ENCODE measurements around the gene LRP2.
A peak's percentile ranks its signal among the peaks of the same experiment; 100 is the strongest.

The LRP2 gene

DNA sequence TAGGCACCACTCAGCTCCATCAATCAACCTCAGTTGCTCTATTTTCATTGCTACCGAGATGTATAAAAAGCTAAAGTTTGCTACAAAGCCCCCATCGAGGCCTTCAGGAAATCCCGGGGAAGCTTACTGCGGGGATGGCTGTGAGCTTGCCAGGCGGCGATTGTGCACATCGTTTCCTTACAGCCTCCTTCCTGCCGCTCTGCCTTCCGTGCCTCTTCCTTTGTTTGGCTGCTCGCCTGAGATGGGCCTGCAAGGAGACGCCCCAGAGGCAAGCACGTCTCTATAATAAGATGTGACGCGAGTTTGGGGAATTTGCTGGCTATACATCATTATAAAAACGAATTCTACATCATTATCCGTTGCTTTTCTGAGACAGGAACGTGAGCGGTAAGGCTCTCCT is 251.4 kb downstream of the LRP2 start:
- Histone ChIP-seq H3K9ac (ENCODE audit: low read depth, low read length, poor library complexity, severe bottlenecking) (no peak overlapping the region), H3K9me3 (ENCODE audit: insufficient read depth, low read depth, low read length) (no peaks in the 10 kb centered on the region), H3K9me2 (replicated peaks; ENCODE audit: low read depth, low read length) (no peaks in the 10 kb centered on the region), H4K20me1 (ENCODE audit: insufficient read depth, low read length, poor library complexity, severe bottlenecking) (no peaks in the 10 kb centered on the region), H3K4me2 (ENCODE audit: low read depth, low read length, poor library complexity, severe bottlenecking) (no peak overlapping the region), H3K79me2 (ENCODE audit: insufficient read depth, low read length) (no peaks in the 10 kb centered on the region), H3K4me1 (ENCODE audit: insufficient read depth, low read length, poor library complexity, severe bottlenecking) (peaks cover 54% of the 10 kb centered on the region), H3F3A (ENCODE audit: low read depth) (peaks cover 12% of the 10 kb centered on the region), H3K36me3 (ENCODE audit: insufficient read depth, low read length) (no peaks in the 10 kb centered on the region), H2AFZ (ENCODE audit: low read length) (no peak overlapping the region), H3K27me3 (ENCODE audit: insufficient read depth, low read length, poor library complexity, severe bottlenecking) (no peaks in the 10 kb centered on the region), H3K4me3 (ENCODE audit: low read length, poor library complexity, severe bottlenecking) (no peak overlapping the region)
- TF ChIP-seq CTCF (conservative IDR thresholded peaks at IDR 0.05; ENCODE audit: low read length) = no peak
- TF ChIP-seq EZH2phosphoT487 (IDR thresholded peaks at IDR 0.05; ENCODE audit: borderline replicate concordance) = no peak

DNA sequence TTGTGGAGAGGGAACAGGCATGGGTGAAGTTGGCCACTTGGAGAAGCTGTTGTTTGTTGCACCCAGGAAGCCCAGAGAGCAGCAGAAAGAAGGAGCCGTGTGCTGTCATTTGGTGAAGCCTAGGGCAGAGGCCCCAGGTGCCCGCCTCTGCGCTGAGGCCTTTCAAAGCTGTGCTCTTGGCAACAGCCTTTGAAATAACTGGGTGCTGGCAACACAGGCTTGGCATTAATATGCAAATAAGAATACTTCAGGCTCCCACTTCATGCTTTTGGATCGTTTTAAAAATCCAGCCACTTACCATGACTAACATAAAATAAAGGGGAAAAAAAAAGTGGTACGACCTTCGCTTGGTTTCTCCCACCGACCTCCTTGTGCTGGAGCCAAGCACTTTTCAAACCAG is 251.9 kb downstream of the LRP2 start:
- peaks cover 54% of the 10 kb centered on the region for H3K4me1 ChIP-seq (ENCODE audit: insufficient read depth, low read length, poor library complexity, severe bottlenecking)
- no peak overlapping the region for H3K4me2 ChIP-seq (ENCODE audit: low read depth, low read length, poor library complexity, severe bottlenecking)

DNA sequence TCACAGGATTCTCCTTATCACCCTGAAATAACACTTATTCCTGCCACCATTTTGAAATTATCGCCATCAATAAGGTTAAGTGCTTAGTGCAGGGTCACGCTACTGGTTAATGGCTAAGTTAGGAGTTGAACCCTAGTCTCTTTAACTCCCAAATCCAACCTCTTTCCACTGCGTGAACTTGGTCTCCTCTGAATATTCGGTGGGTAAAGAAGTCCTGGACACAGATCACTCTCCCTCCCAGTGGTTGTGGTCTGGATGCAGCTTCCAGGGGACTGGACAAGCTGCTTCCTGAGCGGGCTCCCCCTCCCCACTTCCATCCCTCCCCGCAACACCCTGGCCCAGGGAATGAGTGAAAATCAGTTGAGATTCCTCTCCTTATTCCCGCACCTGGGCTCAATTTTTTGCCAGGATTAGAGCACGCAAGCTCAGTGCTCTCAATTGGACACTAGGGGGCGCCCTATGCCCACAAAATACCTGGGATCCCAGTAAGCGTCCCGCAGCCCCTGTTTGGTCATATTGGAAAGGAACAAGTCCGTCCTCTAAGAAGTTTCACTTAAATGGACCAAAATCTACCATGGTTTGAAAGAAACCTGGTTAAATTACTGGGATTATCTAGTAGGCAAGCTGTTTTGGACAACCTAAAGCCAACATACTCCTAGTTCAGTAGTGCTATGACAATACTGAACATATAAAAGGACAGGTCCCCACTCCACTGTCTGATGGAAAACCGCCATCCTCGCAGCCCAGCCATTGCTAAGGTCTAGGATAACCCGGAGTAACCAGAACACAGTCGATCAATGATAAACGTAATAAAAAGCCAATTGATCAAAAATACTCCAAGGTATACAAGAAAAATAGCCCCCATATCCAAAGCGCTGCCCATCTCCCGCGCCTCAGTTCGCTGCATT is 252.6 kb downstream of the LRP2 start:
- Histone ChIP-seq H2AFZ (ENCODE audit: low read length) (peak overlapping the region; percentile 79), H3K9ac (ENCODE audit: low read depth, low read length, poor library complexity, severe bottlenecking) (no peak overlapping the region), H3K27me3 (ENCODE audit: insufficient read depth, low read length, poor library complexity, severe bottlenecking) (no peaks in the 10 kb centered on the region), H3K36me3 (ENCODE audit: insufficient read depth, low read length) (no peaks in the 10 kb centered on the region), H3K4me1 (ENCODE audit: insufficient read depth, low read length, poor library complexity, severe bottlenecking) (peaks cover 57% of the 10 kb centered on the region), H4K20me1 (ENCODE audit: insufficient read depth, low read length, poor library complexity, severe bottlenecking) (no peaks in the 10 kb centered on the region), H3K4me2 (ENCODE audit: low read depth, low read length, poor library complexity, severe bottlenecking) (peak overlapping the region; percentile 33), H3K4me3 (ENCODE audit: low read length, poor library complexity, severe bottlenecking) (no peak overlapping the region), H3K79me2 (ENCODE audit: insufficient read depth, low read length) (no peaks in the 10 kb centered on the region), H3K9me3 (ENCODE audit: insufficient read depth, low read depth, low read length) (no peaks in the 10 kb centered on the region), H3K9me2 (replicated peaks; ENCODE audit: low read depth, low read length) (no peaks in the 10 kb centered on the region), H3F3A (ENCODE audit: low read depth) (peaks cover 12% of the 10 kb centered on the region)
- TF ChIP-seq CTCF (conservative IDR thresholded peaks at IDR 0.05; ENCODE audit: low read length) (peak; percentile 97), EZH2phosphoT487 (IDR thresholded peaks at IDR 0.05; ENCODE audit: borderline replicate concordance) (no peak)

More for the DNA sequence above, 251.9 kb downstream of the LRP2 start:
- Histone ChIP-seq H3K9ac (ENCODE audit: low read depth, low read length, poor library complexity, severe bottlenecking) (no peak overlapping the region), H3K27me3 (ENCODE audit: insufficient read depth, low read length, poor library complexity, severe bottlenecking) (no peaks in the 10 kb centered on the region), H2AFZ (ENCODE audit: low read length) (peak overlapping the region; percentile 79; the same call in 1 of the 2 replicates), H3F3A (ENCODE audit: low read depth) (peaks cover 12% of the 10 kb centered on the region), H3K36me3 (ENCODE audit: insufficient read depth, low read length) (no peaks in the 10 kb centered on the region), H3K9me2 (replicated peaks; ENCODE audit: low read depth, low read length) (no peaks in the 10 kb centered on the region), H3K4me3 (ENCODE audit: low read length, poor library complexity, severe bottlenecking) (no peak overlapping the region), H3K9me3 (ENCODE audit: insufficient read depth, low read depth, low read length) (no peaks in the 10 kb centered on the region), H4K20me1 (ENCODE audit: insufficient read depth, low read length, poor library complexity, severe bottlenecking) (no peaks in the 10 kb centered on the region), H3K79me2 (ENCODE audit: insufficient read depth, low read length) (no peaks in the 10 kb centered on the region)
- no peak for TF ChIP-seq EZH2phosphoT487 (IDR thresholded peaks at IDR 0.05; ENCODE audit: borderline replicate concordance)
- TF ChIP-seq CTCF (conservative IDR thresholded peaks at IDR 0.05; ENCODE audit: low read length) = no peak

All from Loucy (cell line).